GM21515 (cell line): ENCODE measurements around the gene EFHD2.
"Not testable (repeated sequence)": the region's sequence is repeated elsewhere in the genome, so short reads cannot be mapped to it uniquely, and the experiment has no call there.

ENCODE experiments used
- ATAC-seq: cut with Tn5 transposase; IDR thresholded peaks from one replicate; pipeline ENCODE4 v1.9.1; 2021; ENCODE audit not compliant: unreplicated experiment

EFHD2 gene

DNA sequence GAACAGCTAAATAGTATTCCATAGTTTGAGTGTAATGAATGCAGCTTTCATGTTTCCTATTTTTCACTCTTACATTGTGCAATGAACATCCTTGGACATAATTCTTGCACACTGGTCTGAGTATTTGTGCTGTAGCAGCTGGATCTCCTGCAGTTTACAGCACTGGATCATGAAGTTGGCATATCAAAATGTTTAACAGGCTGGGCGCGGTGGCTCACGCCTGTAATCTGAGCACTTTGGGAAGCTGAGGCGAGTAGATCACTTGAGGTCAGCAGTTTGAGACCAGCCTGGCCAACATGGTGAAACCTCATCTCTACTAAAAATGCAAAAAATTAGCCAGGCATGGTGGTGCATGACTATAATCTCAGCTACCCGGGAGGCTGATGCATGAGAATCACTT is 61.4 kb downstream of the EFHD2 start:
- ATAC-seq: not testable (repeated sequence)

DNA sequence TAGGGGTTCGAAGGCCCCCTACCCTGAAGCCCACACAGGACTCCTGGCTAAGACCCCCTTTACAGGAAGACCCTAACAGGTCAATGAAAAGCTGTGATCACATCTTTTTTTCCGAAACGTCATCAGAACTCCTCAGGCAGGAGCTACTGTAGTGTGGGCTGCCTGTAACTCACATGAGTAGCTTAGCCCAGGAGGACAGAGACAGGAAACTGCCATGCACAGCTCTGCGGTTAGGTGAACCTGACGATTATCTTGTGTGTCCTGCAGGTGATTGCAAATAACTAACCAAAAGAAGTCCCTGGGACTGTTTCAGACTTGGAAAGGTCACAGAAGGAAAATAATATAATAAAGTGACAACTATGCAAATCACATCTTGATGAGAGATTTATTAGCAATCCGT is 62.0 kb downstream of the EFHD2 start:
- not testable (repeated sequence) for ATAC-seq

DNA sequence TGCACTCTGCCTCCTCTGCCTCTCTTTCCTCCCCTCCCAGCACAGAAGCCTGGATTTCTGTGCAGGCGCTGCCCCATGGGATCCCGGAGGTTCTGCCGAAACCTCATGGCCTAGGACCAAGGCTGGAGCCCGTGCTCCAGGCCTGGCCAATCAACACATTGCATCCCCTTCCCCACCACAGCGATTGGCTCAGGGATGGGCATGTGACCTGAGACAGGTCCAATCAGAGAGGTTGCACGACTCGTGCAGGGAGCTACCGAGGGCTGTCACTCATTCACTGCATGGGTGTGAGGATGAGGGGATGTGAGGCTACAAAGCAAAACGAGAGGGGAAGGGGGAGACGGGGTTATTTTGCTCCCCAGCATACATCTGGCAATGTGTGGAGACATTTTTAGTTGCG is 62.9 kb downstream of the EFHD2 start:
- no peak for ATAC-seq

DNA sequence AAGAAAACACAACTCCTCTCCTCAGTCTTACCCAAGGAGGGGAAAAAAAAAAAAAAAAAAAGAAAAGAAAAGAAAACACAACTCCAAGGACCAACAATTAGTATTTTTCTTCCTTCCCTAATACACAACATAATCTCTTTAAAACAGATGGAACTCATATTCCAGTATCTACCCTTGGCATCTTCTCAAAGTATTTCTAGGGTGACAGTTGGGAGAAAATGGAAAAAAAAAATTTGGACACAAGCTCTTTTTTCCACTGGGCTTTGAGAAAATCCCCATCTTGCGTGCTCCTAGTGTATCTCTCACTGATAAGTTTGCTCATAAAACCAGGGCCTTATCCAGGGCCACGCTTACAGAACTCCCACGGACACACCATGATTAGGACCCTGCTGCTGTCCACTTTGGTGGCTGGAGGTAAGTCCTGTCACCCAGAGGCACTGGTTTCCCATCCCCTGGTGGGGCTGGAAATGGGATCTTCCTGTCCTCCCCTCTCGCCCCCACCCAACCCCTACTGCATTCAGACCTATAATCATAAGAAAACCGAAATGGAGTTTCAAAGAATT is 66.1 kb downstream of the EFHD2 start, which contains the start of gene CELA2B:
Gene CELA2B, plus strand, starts transcription at position 353 of the 563 bp plus-strand sequence. Its CDS starts 22 bp downstream, at position 375.
- ATAC-seq: no peak

DNA sequence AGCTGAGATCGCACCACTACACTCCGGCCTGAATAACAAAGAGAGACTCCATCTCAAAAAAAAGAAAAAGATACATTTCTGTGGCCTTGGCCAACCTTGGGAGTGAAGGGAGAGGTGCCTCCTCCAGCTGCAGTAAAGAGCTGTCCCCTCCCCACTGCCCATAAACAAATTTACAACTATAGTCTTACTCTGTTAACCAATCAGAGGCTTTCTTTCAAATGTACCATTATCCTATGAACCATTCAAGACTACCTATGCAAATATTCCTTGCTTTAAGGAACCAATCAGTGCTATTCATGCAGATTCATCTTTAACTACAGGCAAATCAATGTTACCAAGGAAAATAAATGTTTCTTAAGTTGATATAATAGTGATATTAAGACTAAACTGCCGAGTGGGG is 67.2 kb downstream of the EFHD2 start:
- no peak for ATAC-seq

DNA sequence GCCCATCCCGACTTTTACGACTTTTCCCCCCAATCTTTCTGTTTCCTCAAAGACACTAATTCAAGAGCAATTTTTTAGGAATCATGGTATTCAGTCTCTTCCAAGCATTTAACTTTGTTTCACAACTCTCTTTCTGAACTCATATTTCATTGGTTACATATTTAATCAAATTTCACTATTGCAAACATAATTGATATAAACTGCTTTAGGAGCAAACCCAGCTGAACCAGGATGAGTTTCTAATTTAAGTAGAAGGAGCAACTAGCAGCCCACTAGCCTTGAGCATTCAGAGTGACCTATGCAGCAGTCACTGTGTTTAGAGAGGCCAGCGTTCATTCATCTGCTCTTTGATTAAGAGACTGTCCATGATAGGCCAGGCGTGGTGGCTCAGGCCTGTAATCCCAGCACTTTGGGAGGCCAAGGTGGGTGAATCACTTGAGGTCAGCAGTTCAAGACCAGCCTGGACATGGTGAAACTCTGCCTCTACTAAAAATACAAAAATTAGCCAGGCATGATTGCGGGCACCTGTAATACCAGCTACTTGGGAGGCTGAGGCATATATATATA is 68.0 kb downstream of the EFHD2 start:
- no peak for ATAC-seq
